GM13976 (cell line): ENCODE data around the gene SCO2.
A peak's percentile ranks its signal among the peaks of the same experiment; 100 is the strongest.

Experiments
- DNase-seq: peaks from one replicate; pipeline ENCODE4 v3.0.0; 2012; ENCODE audit warnings: low spot score
- in situ Hi-C: fragments of 300-500 bp; cut with MboI; formaldehyde crosslinking; loops from one replicate; pipeline ENCODE4 v1.12.0; 2022; ENCODE audit warnings: low sequenced_read_pairs, mixed read lengths, inconsistent platforms; ENCODE audit not compliant: unreplicated experiment
- TF ChIP-seq, protein P1 (sequence below): IDR thresholded peaks from 2 replicates; pipeline ENCODE4 v1.5.1; 2012; ENCODE audit warnings: borderline replicate concordance, mild to moderate bottlenecking; ENCODE audit not compliant: insufficient read depth; ENCODE audit errors: extremely low read depth, missing control alignments, control extremely low read depth

SCO2 gene

GRCh38 chr22:50551160-50551752 is 25.9 kb upstream of the SCO2 start:
- in situ Hi-C loops = no loop called here
- DNase-seq = no peak
- TF ChIP-seq, protein P1, sequence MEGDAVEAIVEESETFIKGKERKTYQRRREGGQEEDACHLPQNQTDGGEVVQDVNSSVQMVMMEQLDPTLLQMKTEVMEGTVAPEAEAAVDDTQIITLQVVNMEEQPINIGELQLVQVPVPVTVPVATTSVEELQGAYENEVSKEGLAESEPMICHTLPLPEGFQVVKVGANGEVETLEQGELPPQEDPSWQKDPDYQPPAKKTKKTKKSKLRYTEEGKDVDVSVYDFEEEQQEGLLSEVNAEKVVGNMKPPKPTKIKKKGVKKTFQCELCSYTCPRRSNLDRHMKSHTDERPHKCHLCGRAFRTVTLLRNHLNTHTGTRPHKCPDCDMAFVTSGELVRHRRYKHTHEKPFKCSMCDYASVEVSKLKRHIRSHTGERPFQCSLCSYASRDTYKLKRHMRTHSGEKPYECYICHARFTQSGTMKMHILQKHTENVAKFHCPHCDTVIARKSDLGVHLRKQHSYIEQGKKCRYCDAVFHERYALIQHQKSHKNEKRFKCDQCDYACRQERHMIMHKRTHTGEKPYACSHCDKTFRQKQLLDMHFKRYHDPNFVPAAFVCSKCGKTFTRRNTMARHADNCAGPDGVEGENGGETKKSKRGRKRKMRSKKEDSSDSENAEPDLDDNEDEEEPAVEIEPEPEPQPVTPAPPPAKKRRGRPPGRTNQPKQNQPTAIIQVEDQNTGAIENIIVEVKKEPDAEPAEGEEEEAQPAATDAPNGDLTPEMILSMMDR = no peak

- no peak for DNase-seq
- TF ChIP-seq, protein P1 = no peak
- in situ Hi-C loops = no loop called here
Observed at GRCh38 chr22:50550395-50550794, 25.0 kb upstream of the SCO2 start.

- DNase-seq = peak; percentile 34
- in situ Hi-C loops = no loop called here
- TF ChIP-seq, protein P1 = no peak
Observed at GRCh38 chr22:50548921-50549790, 23.8 kb upstream of the SCO2 start.

GRCh38 chr22:50548040-50548920 is 22.9 kb upstream of the SCO2 start:
- DNase-seq = peak; percentile 85
- TF ChIP-seq, protein P1 = peak; percentile 11
- in situ Hi-C loops = no loop called here

GRCh38 chr22:50547263-50547985 is 22.0 kb upstream of the SCO2 start:
- peak; percentile 38 for DNase-seq
- in situ Hi-C loops = no loop called here
- TF ChIP-seq, protein P1 = no peak
